Kidney tubule cell (primary cell): ENCODE results near the gene ZNF76.

Experiments used
- DNase-seq: peaks from one replicate; pipeline ENCODE4 v3.0.0-alpha.2; 2018; ENCODE audit warnings: low spot score

ZNF76 gene

GRCh38 chr6:35259194-35259947, at the start of gene ZNF76:
TSS of gene ZNF76 (plus strand) at chr6:35259735. CDS start at chr6:35281152, 21,417 bp downstream.
- DNase-seq: peak; percentile 99

GRCh38 chr6:35213298-35213791, 46.2 kb upstream of the ZNF76 start:
- no peak for DNase-seq

DNA sequence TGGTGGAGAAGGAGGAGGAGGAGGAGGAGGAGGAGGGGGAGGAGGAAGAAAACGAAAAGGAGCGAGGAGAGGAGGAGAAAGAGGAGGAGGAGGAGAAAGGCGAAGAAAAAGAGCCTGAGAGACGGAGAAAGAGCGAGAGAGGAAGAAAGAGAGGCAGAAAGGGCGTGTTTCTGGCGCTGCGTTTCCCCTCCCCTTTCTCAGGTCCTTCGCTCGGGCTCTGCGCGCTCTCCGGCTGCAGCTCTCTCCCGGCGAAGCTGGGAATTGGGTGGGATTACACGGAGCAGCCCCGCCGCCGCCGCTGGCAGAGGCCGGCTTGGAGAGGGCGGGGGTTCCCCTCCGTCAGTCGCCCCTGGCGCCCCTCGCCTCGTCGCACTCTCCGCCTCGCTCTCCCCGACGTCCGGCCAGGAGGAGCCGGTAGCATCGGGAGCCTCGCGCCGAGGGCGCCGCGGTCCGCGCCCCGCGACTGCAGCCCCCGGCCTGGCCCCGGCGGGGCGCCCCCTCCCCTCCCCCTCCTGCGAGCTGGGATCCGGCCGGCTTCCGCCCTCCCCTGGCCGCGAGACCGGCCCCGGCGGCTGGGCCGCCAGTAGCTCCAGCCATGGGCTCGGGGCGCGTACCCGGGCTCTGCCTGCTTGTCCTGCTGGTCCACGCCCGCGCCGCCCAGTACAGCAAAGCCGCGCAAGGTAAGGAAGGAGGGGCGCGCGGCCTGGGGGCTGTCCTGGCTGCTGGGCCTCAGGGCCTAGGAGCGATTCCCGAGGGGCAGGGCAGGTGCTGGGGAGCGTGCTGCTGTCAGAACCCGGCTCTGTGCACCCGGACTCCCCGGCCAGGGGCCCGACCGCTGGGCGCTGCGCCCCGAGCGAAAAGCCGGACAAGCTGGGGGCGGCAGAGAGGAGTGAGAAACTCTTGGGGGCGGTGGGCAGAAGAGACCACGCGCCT, 45.4 kb upstream of the ZNF76 start, which contains the start of gene SCUBE3:
Gene SCUBE3, plus strand, starts transcription at position 133 of the 933 bp plus-strand sequence. Its CDS starts 463 bp downstream, at position 596.
- DNase-seq: peak; percentile 31

DNA sequence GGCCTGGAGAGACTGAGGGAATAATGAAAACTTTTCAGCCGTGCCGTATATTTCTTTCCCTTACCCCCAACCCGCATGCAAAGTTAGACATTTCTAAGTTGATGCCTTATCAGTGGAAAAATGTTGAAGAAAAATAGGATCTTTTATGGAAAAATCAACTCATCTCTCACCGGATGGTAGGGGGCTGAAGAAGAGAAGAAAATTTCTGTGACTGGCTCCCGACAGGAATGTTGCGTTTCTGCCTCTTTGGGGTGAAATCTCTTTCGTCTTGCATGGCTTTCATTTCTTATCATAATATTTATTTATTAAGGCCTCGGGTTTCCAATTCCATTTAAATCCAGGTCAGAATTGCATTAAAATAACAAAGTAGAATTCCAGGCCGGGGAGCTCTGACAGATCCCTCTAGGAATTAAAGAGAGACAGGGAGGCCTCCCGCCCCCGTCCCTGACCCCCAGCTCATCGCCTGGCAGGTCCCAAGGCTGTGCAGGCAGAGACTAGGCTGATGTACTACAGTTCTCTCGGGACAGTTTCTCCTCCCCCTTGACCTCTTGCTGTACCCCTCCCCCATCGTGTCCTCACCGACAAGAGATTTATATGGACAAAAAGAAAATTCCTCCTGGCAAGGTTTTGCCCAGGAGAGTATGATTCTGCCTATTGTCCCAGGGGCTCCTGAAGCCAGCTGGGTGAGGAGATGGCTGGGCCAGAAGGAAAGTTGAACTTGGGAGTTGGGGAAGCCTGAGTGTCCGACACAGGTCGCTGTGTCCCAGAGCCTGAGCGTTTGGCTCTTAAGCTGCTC, 44.5 kb upstream of the ZNF76 start:
- DNase-seq: no peak

DNA sequence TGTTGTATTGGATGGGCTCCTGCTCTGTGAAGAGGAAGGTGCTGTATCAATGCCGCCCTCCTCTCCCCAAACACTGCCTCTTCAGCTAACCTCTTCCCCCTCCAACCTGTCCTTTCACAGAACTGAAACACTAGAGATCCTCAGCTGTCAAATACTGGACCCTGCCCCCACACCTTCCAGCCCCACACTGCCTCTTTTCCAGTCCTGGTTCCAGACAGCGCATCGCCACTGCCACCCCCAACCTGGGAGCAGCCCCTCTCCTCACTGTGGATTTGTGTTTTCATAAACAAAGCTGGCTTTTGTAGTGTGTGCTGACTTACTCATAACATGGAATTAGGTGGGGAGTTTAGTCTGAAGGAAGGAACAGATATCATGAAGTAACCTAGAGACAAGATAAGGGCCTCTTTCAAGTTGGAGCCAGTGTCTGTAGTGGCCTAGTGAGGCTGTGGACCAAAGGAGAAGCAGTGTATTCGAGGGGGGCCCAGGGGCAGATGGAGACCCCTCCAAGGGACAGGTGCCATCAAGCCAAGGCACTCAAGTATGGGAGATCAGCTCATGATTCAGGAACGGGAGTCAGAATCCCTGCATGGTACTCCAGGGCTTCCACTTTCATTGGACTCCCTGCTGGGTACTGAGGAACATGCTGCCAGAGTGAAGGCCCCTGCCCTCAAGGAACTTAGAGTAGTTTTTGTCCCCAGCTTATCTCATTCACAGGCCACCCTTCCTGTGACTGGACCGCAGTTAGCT, 43.7 kb upstream of the ZNF76 start:
- no peak for DNase-seq

- DNase-seq: no peak
Measured at GRCh38 chr6:35216412-35216732, 43.2 kb upstream of the ZNF76 start.

- DNase-seq: no peak
Measured at GRCh38 chr6:35216851-35217811, 42.4 kb upstream of the ZNF76 start.

DNA sequence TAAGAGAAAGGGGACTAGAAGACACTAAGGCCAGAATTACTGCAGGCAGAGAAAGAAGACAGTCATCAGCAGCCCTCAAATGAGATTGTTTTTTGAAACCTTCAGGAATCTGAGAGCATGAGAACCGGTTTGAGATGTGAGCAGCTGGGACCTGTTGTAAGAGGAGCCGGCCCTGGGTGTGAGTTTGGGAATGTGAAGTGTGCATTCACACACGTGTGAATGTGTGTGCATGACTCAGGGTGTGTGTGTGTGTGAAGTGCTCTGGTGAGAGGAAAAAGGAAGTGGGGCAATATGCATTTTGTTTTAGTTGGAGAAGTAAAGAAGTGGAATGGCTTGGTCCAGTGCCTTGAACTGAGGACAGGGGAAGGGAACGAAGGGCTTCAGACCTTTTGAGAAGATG, 41.5 kb upstream of the ZNF76 start:
- peak; percentile 9 for DNase-seq

DNA sequence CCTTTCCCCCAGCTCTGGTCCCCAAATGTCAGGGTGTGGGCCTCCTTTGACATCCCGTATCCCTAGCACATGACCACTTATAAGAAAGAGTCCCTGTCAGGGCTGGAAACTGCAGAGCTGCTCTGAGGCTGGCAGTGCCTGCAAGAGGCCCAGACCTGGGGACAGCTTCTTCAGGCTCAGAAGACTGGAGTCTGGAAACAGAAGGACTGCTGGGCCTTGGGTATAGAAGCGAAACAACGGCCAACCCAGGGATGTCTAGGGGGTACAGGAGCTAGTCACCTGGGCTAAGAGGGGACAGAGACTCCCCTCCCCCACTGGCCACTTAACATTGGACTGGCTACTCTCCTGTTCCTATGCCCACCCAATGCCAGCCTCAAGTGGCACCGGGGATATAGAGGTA, 41.1 kb upstream of the ZNF76 start:
- no peak for DNase-seq

- no peak for DNase-seq
Measured at GRCh38 chr6:35219683-35220326, 39.7 kb upstream of the ZNF76 start.

DNA sequence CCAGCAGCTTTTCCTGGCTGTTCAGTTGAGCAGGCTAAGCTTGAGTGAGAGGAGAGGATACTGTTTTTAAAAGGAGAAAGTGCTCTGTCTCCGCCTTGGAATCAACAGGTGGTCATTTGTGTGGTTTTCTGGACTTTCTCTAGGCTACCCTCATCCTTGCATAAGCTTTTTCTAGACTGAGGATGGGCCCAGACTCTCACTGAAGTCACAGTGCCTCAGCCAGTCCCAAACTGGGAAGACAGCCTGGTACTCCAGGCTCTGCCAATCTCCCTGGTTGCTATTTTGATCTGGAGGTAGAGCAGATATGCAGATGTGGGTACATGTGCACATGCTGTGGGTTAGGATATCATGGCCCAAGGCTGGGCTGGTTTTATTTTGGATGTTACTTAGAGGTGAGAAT, 38.8 kb upstream of the ZNF76 start:
- no peak for DNase-seq

- no peak for DNase-seq
Measured at GRCh38 chr6:35223396-35223795, 36.1 kb upstream of the ZNF76 start.

DNA sequence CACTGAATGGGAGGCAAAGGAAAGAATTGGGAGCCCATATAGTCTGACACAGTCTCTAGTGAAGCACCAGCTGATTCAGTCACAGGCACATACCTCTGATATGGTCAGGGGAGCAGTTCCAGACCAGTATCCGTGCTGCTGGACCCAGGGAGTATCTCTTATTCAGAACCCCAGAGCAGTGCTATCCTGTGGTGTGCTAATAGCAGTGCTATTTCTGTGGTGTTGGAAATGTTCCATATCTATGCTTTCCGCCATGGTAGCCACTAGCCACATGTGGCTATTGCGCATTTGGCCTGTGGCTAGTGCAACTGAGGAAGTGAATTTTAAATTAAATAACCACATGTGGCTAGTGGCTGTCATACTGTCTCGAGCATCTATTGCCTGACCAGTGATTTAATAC, 34.8 kb upstream of the ZNF76 start:
- DNase-seq: no peak

GRCh38 chr6:35228481-35228880, 31.1 kb upstream of the ZNF76 start:
- no peak for DNase-seq

- DNase-seq: no peak
Measured at GRCh38 chr6:35229304-35229703, 30.2 kb upstream of the ZNF76 start.

- DNase-seq: no peak
Measured at GRCh38 chr6:35230498-35230897, 29.0 kb upstream of the ZNF76 start.

GRCh38 chr6:35230950-35231349, 28.6 kb upstream of the ZNF76 start:
- DNase-seq: no peak

DNA sequence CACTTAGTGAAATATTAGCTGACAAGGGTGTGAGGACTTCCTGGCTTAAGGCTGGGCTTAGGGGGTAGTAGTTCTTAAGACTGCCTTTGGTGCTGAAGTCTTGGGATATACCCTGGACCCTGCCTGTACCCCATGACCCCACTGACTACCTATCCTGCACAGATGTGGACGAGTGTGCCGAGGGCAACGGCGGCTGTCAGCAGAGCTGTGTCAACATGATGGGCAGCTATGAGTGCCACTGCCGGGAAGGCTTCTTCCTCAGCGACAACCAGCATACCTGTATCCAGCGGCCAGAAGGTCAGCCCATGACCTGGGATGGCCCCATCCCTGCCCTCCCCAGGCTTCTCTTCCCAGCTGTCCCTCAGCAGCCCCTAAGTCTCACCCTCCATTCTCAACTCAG, 28.0 kb upstream of the ZNF76 start:
- no peak for DNase-seq

DNA sequence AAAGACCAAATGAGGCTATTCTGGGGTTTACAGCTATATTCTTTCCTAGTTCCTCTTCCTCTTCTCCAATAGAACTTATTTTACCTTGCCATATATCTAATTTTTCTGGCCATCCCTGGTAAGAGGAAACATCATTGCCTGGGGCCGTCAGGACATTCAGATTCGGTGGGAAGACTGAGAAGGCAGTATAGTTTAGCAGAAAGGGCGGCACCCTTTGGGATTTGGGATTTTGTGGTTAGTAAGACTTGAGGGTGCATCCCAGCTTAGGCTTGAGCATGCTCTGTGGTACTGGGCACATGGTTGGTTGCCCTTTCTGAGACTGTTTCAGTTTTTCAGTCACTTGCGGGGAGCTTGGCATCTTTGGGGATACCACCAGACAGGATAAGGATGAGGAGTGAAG, 24.6 kb upstream of the ZNF76 start:
- DNase-seq: no peak

- no peak for DNase-seq
Measured at GRCh38 chr6:35236223-35236622, 23.3 kb upstream of the ZNF76 start.
